Measurements from ENCODE around the gene SGSM2.

Gene SGSM2

DNA sequence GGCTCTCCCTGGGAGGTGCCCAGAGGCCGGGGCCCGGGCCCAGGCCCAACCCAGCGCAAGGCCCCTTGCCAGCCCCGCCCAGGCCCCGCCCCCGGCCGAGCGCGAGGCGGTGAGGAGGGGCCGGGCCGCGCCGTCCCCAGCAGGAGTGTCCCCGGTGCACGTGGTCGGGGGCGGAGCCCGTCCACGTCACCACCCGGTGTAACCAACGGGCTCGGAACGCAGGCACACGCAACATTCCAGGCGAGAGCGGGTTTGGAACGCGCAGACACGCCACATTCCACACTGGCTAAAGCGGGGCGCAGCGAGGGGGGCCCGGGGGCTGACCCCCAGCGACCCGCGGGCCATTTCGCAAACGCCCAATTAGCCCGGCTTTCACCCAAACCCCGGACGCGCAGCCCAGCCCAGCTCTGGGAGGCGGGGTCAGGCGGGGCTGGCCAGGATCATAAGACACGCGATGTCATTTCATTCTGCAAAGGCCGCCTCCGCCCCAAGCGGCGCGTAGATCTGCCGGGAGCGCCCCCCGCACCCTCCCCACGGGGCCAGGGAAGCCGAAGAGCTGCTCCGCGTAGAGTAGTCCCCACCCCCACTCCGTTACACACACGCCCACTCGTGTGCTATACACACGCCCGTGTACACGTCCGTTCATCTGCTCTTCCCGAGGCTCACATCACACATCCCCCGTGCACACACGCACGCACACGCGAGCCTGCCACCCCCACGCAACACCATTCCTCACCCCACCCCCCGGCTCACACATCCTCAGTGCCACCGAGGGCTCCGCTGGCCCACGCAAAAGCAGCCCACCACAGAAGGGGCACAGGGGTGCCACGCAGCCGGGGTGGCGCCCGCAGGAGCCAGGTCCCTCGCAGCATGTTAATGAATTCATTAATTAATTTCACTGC, 62.5 kb downstream of the SGSM2 start:
- DNase-seq = peak; percentile 96

DNA sequence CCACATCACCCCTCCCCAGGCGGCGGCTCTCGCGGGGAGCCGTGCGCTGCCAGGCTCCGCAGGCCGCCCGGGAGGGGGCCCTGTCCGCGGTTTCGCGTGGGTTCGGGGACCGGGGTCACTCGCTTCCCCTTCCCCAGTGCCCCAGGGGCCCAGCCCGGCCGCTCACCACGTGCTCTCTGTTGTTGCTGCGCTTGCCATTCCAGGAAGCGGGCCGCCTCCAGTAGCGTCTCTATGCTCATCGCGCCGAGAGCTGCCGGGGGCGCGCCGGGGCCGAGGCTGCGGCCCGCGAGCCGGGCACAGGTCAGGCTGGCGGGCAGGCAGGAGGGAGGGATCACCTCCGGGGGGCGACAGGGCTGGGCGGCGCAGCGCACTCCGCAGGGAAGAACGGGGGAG, 63.2 kb downstream of the SGSM2 start:
- peak; percentile 53 for DNase-seq

DNA sequence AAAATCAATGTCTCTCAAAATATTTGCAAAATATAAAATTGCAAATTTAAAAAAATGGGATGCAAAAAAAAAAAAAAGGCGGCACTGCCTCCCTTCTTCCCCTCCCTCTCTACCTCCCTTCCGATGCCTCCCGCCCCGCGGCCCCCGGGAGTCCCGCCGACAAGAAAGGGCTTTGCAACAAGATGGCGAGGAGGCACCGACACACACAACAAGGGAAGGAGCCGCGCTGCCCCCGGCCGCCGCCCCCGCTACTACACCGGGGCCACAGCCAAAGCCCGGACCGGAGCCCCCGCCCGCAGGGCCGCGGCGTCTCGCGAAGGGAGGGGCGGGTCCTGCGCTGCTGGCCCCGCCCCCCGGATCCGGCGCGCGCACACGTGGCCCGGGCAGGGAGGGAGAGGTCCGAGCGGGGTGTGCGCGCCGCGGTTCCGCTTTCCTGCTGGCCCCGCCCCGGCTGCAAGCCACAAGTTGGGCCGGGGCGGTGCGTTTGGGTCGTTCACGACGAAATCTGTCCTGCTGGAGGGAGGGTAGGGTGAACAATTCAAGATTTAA, 63.6 kb downstream of the SGSM2 start, which contains the start of gene MNT:
TSS of gene MNT (minus strand) at position 184 of the 549 bp plus-strand sequence. CDS start 348 bp downstream, outside the sequence.
- DNase-seq = peak; percentile 96

DNA sequence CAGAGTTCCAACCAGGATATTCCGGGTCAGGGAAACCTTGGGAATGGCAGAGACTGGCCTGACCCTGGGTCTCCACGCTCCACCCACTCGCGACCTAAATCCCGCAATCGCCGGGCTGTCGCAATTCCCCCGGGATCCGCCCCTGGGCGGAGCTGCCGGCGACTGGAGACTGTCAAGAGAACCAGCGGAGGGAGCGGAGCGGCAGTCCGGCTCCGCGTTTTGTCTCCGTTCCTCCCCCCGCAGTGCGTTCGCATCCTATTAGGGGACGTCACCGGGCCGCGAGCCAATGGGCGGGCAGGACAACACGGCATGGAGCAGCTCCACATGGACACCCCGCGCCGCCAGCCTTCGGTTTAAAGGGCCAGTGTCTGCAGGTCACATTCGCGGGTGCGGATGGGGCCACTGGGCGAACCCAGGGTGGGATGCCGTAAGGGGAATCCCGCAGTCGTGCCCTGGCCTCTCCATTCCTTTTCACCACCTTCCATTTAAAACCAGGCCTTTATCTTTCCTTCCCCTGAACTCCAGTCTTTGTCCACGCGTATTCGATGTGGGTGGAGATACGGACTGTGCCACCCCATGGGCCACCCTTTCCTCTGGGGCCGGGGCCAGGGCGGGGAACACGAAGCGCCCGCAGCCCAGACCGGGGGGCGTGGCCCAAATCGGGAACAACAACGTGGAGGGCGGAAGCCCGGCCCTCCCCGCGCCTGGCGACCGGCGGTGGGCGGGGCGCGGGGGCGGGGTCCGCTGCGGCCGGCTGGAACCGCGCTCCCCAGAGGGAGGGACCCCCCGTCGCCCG, 64.3 kb downstream of the SGSM2 start:
- peak; percentile 100 for DNase-seq

DNA sequence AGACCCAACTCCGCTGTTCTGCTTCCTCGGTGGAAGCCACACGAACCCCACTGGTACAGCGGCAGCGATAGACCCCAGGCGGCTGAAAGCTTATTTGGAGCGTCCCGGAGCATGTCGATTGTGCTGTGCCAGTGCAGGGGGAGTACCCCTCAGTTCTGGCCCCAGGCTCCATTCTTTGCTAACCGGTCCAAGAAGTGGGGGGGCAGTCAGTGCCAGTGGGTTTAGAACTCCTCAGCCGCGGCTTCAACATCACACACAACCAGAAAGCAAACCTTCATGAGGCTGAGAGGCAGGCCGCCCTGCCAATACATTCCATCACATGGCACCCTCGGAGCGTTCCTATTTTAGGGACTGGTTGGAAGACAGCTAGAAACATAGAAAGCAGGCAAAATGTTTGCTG, 65.2 kb downstream of the SGSM2 start:
- DNase-seq = no peak

DNA sequence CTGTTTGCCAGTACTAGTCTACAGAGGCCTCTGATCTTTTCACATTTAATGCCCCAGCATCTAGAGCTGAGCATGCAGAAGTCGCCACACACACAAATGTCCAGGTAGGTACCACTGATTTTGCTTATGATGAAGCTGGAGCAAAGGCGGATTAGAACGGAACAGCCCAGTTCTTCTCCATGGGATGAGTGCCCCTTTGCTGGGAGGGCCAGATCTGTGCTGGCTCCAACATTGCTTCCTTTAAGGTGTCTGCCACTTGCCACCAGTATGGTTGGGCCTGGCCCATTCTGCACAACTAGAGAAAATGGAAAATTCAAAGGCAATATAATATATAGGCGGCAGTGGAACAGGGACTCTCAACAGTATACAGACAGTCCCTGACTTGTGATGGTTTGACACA, 65.7 kb downstream of the SGSM2 start:
- DNase-seq = no peak

DNA sequence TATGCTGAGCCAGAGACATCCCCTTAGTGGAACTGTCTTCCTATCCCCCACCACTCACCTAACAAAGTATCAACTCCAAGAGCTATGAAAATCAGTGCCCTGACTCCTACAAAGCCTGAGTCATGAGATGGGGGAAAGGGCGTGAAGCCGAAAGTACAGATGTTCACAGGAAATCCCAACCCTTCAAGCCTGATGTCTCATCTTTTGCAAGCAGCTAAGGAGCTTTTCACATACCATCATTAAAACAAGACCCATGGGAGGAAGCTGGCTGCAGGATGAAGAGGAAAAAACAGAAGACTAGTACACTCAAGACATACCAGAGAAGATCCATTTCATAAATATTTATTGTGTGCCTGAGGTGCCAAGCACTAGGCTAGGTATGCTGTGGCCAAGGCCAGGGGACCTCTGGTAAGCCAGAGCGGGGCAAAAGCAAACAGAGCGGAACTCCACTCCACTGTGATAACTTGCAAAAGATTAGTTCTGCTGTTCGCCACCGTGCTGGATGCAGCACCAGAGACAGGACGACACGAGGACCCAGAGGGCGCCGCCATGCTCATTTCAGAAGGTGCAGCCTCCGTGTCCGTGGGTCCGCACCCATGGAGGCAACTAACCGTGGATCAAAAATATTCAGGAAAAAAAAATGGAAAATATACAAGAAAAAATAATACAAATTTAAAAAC, 68.1 kb downstream of the SGSM2 start:
- peak; percentile 92 for DNase-seq

DNA sequence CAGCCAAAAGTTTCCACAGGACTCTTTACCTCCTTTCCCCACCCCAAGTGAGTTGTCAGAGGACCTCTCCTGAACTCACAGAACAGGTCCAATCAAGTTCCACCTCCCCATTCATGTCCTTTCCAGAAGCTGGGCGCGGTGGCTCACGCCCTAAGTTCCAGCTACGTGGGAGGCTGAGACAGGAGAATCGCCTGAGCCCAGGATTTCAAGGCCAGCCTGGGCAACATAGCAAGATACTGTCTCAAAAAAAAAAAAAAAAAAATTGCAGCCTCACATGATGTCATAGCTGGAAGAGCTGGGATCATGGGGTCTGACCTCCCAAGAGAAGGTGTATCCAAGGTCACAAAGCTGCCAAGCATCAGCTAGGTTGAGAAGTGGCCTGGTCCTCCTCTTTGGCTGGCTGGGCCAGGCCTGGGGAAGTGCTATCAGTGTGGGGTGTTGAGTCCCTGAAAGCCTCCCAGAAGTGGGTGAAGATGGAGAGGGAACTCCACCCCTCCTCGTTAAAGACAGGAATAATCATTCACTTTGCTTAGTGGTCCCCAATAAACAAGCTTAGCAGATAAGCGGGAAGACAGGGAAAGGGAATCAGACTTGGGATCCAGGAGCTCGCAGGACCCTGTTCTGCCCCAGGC, 69.1 kb downstream of the SGSM2 start:
- no peak for DNase-seq

DNA sequence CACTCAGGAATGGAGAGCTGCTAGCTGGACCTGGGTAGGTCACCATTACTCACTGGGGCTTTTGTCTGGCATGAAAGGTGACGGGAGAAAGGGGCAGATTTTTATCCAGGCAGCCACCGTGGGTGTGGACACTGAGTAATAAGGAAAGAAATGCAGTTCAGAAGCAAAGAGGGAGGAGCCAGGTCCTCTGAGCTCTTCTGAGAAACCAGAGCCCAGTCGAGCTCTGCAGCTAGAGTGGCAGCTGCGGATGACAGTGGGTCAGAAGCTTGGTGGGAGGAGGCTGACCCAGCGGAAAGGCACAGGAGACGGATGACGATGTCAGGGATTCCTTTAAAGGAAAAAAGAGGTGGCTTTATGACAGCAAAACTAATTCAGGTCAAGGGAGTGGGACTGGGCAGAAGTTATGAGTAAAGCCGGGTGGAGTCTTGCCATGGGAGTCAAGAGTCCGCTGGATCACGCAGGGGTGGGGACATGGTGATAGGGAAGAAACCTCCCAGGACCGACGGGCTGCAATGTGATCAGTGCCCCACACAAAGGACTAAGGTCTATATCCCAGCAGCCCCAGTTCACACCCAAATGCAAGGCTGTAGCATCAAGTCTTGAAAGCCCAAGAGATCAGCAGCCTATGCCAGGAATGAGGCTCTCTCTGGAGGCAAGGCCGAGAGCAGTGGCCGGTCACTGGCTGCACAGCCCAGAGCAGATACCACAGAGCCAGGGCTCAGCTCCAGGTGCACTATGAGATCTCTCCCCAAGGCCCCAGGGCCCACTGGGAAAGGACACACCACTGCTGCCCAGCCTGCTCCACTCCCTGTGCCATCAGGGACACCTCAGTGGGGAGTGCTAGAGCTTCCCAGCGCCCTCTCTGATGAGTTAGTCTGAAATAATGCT, 69.8 kb downstream of the SGSM2 start:
- DNase-seq = peak; percentile 84

DNA sequence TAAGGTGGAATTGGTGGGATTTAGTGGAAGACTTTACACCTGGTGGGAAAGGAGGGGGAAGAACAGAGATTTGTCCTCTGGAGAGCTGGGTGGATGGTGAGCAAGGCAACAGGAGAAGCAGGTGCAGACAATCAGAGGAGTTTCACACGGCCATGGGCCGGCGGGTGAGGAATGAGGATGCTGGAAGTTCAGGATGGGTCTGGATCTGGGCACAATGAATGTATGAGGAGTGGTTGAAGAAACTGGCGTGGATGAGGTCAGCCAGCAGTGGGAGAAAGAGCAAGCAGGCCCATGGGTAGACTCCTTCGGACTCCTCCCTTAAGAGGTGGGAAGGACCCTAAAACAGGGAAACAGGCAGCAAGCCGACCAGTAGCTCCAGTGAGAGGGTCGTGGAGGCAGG, 73.7 kb downstream of the SGSM2 start:
- DNase-seq = no peak

DNA sequence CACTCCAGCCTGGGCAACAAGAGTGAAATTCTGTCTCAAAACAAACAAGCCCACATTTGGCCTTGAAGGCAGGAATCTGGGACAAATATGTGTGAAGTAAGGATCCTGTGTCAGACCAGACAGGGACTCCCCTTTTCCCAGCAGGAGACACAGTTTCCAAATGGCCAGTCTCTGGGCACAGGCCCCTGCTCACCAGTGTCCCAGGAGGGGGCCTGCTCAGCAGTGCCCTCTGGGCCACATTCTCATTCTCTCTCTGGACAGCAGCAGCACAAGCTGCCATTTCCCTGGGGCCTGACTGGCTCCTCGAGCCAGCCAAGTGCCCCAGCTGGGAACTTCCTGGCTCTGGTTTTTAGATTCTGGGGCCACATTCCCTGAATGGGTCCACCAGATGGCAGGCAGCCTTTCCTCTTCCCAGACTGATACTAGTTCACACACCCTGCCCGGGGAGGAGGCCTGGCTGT, 75.3 kb downstream of the SGSM2 start:
- DNase-seq = no peak

DNA sequence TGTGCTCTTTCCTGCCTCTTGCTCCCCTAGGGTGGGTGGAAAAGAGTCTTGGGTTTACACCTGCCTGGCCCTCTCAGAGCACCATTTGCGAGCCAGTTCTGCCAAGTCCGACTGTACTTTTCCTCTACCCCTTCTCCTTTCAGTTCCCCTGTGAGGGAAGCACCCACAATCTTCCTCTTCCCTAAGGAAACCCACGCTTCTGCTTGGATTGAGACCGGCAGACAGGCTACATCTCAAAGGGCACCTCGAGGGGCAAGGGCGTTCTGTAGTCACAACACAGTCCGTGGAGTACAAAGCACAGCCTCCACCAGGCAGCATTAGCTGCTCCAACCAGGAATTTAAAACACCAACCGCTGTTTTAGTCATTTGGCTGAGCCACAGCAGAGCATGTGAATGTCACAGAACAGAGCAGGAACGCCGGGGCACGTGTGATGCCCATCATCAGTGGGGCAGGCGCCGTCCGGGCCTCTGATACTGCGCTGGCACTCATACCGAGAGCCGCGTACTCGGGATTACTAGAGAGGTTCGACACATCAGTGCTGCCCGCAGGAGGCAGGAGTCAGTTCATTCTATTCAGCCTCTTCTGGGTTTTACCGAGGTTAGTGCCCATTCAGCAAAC, 77.3 kb downstream of the SGSM2 start:
- DNase-seq = no peak

DNA sequence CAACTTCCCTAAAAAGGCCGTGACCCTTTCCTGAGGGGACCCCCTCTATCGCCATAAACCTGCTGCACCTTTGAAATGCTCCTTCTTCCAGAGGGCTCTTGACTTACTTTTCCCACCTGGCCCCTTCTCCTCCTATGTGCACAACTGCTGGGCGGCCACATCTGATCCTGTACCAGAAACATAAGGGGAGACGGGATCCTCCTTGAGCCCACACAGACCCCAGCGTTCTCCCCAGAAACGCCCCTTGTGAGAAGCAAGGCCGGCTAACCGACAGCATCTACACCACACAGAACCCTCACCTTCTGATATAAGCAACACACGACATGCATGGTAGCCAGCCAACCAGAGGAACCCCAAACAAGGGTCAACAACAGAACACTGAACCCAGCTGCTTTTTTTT, 77.8 kb downstream of the SGSM2 start:
- no peak for DNase-seq

DNA sequence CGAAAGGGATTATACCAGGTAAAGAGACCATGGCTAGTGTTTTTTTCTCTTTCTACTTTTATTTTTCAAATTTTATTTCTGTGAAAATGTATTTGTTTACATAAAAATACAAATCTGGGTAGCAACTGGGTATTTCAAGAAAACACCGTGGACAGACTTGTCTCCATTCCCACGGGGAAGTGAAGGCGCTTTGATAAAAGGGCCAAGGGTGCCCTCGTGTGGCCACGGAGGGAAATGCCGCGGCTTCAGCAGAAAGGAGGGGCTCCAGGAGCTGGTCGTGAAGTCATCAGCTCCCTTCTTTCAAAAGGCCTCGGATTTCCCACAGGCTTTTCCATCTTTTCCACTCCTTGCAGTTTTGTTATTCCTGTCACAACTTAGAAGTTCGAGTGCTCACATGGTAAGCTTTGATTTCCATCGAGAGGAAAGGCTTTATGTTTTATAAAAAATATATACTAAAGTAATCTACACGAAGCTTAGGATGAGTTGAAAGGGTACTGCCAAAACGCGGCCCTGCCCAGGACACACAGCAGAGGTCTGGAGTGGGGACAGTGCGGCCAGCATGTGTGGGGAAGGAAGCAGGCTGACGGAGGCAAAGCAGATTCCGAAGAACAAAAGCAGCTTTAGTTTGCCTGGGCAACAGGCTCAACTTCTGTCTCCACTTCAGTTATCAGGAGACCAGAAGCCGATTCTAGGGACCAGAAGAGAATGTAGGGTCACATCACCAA, 78.9 kb downstream of the SGSM2 start:
- DNase-seq = peak; percentile 78

DNA sequence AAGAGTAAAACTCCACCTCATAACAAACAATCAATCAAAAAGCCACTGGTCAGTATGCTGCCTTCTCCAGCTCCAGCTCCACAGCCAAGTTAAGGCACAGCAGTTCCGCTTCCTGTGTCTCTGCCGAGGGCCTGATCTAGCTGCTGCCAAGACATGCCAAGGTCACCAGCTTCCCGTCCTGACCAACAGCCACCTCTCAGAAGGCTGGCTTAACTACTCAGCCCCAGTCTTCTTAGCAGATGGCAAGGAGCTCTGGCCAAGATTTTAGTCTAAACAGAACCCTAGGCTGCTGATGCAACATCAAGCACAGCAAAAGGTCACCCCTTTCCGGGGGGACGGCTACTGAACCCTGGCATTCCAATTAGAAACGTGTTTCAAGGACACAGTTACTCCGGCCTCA, 81.3 kb downstream of the SGSM2 start:
- DNase-seq = no peak

DNA sequence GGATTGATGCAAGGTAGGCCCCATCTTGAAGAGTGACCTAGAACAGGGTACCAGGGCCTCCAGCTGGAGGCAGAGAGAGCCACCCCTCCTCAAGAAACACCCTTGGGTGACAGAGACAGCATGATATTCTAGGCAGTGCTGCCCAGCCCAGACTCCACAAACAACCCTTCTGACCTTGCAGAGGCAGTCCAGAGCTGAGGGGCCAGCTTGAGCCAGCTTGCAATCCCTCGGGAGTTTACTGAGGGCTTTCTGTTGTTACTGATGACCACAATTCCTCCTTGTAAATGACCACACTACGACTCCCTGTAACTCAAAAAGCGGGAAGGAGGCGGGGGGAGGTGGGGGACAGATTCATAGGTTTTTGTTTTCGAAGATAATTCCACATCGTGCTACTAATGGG, 82.2 kb downstream of the SGSM2 start:
- DNase-seq = no peak

DNA sequence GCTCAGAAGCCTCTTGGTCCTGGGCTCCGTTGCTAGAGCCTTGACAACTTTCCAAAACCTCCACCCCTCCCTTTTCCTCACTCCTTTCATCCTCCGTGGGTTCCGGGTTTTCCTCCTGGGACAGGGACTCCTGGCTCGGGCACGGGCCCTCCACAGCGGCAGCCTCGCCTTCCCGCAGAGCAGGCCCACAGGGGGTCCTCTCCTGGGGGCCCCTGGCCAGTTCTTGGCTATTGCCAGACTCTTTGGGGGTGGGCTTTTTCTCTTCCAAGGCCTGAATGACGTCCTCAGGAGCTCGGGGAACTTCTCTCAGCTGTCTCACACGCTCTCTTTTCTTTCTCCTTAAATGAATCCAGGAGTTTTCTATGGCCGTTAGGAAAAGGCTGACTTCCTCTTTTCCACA, 82.9 kb downstream of the SGSM2 start:
- no peak for DNase-seq

DNA sequence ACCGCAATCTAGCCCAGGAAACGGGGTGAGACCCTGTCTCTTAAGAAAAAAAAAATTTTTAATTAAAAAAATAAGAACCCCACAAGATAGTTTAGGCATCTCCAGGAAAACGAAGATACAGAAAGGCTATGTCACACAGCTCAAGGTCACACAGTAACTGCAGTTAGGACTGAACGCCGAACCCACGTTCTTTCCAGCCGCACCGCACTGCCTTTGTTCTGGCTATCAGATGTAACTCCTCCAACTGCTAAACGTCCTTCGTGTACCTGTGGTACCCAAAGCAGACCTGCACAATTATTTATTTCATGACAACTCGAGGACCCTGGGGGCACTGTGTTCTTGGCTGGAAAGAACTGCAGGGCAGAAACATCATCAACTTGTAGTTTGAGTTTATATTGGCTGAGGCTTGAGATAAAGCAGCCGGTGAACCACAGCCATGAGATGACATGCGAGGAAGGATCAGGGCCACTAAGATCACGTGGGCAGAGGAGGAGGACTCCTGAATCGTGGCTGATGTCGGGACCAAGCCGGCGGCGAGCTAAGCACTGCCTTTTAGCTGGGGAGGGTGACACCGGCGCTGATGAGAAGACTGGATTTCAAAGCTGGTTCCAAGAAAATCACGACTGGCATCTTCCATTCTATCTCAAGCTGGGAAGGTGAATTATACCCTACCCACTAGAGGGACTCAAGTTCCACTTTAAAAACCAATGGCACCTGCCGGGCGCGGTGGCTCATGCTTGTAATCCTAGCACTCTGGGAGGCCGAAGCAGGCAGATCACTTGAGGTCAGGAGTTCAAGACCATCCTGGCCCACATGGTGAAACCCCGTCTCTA, 84.2 kb downstream of the SGSM2 start:
- no peak for DNase-seq

DNA sequence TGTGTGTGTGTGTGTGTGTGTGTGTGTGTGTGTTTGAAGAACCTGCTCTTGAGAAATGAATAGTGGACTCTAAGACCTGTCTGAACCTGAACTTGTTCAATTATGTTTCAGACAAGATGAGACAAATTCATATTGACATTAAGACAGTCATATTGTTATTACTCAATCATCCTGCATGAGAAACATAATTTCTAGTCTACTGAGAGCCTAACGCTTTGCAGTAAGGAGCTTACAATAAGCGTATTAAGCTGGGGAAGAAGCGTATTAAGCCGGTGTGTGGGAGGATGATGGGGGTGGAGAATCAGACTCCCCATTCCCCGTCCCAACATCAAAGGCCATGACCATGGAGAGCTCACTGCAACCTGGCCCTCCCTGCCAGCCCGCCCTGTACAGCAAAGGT, 86.0 kb downstream of the SGSM2 start:
- no peak for DNase-seq
